ENCODE data around the gene LCE2B. TPM values are rescaled to one million over a fixed set of nuclear protein-coding genes. Genes with fewer than 3 reads are reported as not detected.
"Not testable (repeated sequence)": the region's sequence is repeated elsewhere in the genome, so short reads cannot be mapped to it uniquely, and the experiment has no call there.

The LCE2B gene
- total RNA-seq, result not detected
- long read RNA-seq, result 0 reads

- intact Hi-C loops (cut with DNase I), result not testable (repeated sequence)
- 50% methylated on average over 2 of the region's 4 CpGs for WGBS (ENCODE audit: insufficient coverage, low coverage, low lambda C conversion rate, missing lambda C conversion rate)
These were observed at the start of gene LCE2B for GRCh38 chr1:152685823-152686222. TSS of gene LCE2B (plus strand) at chr1:152686123. CDS start at chr1:152686844, 721 bp downstream.

GRCh38 chr1:152640351-152640750, 45.6 kb upstream of the LCE2B start:
- no peaks in the 10 kb centered on the region for H3K4me1 ChIP-seq
- ATAC-seq, result no peak
- no peak overlapping the region for H3K4me3 ChIP-seq
- 60% methylated on average over 1 of the region's 1 CpG for WGBS (ENCODE audit: insufficient coverage, low coverage, low lambda C conversion rate, missing lambda C conversion rate)
- H3K36me3 ChIP-seq, result no peaks in the 10 kb centered on the region
- no peak for DNase-seq
- no peak for TF ChIP-seq CTCF (IDR thresholded peaks at IDR 0.05)
- TF ChIP-seq POLR2A (IDR thresholded peaks at IDR 0.05), result no peak
- H3K9me3 ChIP-seq, result no peaks in the 10 kb centered on the region
- no peaks in the 10 kb centered on the region for H3K27me3 ChIP-seq
- intact Hi-C loops (cut with DNase I), result no loop called here
- no peak overlapping the region for H3K27ac ChIP-seq

More at GRCh38 chr1:152685823-152686222, at the start of gene LCE2B:
- DNase-seq, ATAC-seq, H3K4me1 ChIP-seq, H3K36me3 ChIP-seq, H3K9me3 ChIP-seq, H3K27ac ChIP-seq, H3K27me3 ChIP-seq, H3K4me3 ChIP-seq: not testable (repeated sequence)

DNA sequence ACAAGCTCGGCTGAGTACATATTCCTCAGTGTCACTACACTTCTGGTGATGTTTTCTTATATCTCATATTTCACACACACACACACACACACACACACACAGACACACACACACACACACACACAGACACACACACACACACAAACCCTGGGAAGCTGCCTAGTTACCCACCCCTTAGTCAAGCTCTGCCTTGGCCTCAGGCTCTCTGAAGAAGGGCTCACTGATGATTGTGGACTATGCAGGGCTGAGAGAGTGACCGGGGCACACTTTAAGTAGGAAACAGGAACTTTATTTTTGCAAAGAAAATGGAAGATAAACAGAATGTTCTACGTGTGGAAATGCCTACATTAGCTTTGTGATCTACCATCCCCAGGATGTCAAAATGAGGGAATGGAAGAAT, 42.0 kb upstream of the LCE2B start:
- ATAC-seq (no peak), DNase-seq (no peak)
- Histone ChIP-seq H3K36me3 (no peaks in the 10 kb centered on the region), H3K4me3 (no peak overlapping the region), H3K27me3 (no peaks in the 10 kb centered on the region), H3K4me1 (no peaks in the 10 kb centered on the region), H3K27ac (no peak overlapping the region), H3K9me3 (no peaks in the 10 kb centered on the region)
- TF ChIP-seq POLR2A (IDR thresholded peaks at IDR 0.05) (no peak), CTCF (IDR thresholded peaks at IDR 0.05) (no peak)
- intact Hi-C loops (cut with DNase I), result no loop called here
- WGBS (ENCODE audit: insufficient coverage, low coverage, low lambda C conversion rate, missing lambda C conversion rate), result 33% methylated on average over 3 of the region's 3 CpGs

GRCh38 chr1:152645146-152645545, 40.8 kb upstream of the LCE2B start:
- no peak for DNase-seq
- intact Hi-C loops (cut with DNase I), result no loop called here
- Histone ChIP-seq H3K27me3 (no peaks in the 10 kb centered on the region), H3K9me3 (no peaks in the 10 kb centered on the region), H3K36me3 (no peaks in the 10 kb centered on the region), H3K27ac (no peak overlapping the region), H3K4me3 (no peak overlapping the region), H3K4me1 (no peaks in the 10 kb centered on the region)
- ATAC-seq, result no peak
- 25% methylated on average over 1 of the region's 3 CpGs for WGBS (ENCODE audit: insufficient coverage, low coverage, low lambda C conversion rate, missing lambda C conversion rate)
- TF ChIP-seq CTCF (IDR thresholded peaks at IDR 0.05) (no peak), POLR2A (IDR thresholded peaks at IDR 0.05) (no peak)

DNA sequence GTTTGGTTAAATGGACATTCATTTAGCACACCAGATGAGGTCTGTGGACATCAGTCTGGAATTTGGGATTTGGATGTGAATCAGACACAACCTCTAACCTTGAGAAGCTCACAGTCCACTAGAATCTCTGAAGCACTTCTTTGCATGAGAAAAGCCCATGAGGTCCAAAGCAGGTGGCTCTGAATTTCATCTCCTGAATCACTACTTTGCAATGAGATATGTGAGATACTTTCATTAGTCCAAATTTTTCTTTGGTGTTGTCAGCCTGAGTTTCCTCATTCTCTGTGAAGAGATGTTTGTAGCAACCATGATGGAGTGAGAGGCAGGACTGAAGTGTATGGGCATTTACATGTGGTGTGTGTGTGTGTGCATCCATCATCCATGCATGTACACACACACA, 39.3 kb upstream of the LCE2B start:
- no peak for TF ChIP-seq CTCF (IDR thresholded peaks at IDR 0.05)
- TF ChIP-seq POLR2A (IDR thresholded peaks at IDR 0.05), result no peak
- no peak overlapping the region for H3K4me3 ChIP-seq
- H3K36me3 ChIP-seq, result no peaks in the 10 kb centered on the region
- DNase-seq, result no peak
- ATAC-seq, result no peak
- no peaks in the 10 kb centered on the region for H3K9me3 ChIP-seq
- H3K27ac ChIP-seq, result no peak overlapping the region
- H3K27me3 ChIP-seq, result no peaks in the 10 kb centered on the region
- intact Hi-C loops (cut with DNase I), result no loop called here
- H3K4me1 ChIP-seq, result no peaks in the 10 kb centered on the region

Data from right lobe of liver (tissue), 6 donors.